ENCODE data around the gene EHF.
A peak's percentile ranks its signal among the peaks of the same experiment; 100 is the strongest.
"Not testable (repeated sequence)": the region's sequence is repeated elsewhere in the genome, so short reads cannot be mapped to it uniquely, and the experiment has no call there.

The EHF gene

DNA sequence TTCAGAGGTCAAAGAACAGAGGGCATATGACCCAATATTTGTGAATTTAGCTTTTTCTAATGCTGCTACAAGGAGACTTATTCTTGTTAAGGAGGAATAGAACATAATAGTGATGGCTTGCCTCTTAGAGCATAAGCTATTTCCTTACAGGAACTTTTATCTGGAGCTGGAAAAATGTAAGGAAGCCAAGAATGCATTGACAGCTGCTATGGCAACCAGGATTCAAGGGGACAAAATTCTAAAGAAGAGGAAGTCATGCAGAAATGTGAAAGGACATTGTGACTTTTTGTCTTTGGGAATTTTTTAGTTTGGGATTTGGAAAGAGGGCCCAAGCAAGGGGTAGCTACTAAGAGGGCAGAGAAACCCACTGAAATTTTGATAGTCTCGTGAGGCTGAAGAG, 51.1 kb downstream of the EHF start:
- no peak for DNase-seq

DNA sequence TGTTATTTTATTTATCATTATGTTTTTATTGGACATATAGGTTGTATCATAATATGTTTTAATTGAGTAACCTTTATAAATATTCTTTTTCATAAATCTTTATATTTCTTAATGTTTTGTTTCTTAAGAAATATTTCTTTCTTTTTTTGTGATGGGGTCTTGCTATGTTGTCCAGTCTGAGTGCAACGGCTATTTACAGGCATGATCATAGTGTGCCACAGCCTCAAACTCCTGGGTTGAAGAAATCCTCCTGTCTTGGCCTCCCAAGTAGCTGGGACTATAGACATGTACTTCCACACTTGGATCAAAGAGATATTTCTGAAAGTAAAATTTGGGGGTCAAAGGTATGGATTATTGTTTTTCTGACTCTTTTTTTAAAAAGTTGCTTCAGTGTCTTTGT, 53.1 kb downstream of the EHF start:
- DNase-seq = no peak

DNA sequence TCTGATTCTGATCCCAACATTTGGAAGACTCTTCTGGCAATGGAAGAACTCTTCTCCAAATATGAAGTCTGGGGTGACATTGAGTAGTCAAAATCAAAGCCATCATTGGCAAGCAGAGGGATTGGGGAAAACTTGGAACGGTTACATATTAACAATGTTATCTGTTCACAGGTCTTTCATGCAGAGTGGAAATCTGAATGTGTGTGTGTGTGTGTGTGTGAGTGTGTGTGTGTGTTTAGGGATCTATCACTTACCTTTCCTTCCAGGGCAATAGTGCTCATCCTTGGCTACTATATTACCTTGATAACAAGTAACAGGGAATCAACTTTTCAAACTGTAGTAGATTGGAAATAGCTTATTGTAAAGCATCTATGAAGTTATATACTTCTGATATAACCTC, 55.3 kb downstream of the EHF start:
- DNase-seq = no peak

DNA sequence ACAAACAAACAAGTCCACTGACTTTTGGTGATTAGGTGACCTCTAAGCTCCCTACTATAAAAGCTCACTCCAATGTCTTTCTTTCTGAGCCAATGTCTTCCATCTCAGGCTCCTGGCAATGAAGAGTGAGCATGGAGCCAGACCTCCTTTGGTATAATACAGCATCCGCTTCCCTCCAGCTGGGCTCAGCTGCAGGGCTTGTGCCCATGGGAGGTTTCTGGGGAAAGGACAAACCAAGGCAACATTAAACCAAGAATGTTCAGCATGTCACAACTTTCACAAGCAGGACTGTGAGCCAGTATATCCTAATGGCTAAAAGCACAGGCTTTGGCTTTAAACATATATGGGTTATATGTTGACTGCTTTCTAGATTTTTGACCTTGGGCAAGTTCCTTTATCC, 58.8 kb downstream of the EHF start:
- no peak for DNase-seq

DNA sequence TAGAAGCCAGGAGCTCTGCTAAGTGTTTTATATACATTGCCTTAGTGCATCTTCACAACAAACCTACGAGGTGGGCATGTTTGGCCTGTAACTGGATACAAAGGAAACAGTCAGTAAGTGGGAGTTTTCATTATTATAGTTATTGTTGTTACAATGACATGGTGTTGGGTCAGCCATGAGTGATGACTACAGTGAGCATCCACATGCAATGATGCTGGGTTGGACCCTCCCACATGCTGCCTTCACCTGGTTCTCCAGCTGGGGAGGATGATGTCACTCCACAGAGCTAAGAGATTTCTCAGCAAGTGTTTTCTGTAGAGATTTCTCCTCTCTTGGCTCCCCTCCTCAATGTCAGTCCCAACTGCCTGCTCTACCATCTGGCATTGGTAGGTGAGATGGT, 59.3 kb downstream of the EHF start:
- peak; percentile 45 for DNase-seq

DNA sequence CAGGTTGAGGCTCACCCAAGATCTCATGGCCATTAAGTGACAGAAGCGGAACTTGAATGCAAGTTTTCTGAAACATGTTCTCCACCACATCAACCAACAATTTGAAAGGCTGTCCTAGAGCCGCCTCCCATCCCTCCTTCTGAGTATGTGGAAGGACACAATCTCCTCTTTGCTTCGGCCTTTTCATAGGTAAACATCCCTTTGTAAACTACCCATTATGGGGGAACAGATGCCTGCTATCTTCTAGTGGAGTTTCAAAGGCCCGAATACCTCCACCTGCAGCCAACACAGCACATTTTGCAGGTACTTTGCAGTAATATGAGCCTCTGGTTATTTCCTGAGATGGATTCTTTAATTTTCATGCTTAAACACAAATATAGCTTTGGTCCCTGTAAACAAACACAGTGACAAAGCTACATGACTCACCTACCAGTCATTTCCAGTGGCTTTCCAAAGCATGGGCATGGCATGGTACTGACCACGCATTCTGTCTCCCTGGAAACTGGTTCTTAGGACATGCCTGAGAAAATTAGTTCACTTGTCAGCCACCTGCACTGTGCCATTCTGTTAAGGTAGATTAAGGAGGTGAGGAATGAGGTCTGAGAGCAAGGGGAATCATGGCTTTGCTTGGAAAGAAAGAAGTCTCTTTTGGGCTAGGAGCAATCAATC, 60.2 kb downstream of the EHF start:
- DNase-seq = peak; percentile 31

DNA sequence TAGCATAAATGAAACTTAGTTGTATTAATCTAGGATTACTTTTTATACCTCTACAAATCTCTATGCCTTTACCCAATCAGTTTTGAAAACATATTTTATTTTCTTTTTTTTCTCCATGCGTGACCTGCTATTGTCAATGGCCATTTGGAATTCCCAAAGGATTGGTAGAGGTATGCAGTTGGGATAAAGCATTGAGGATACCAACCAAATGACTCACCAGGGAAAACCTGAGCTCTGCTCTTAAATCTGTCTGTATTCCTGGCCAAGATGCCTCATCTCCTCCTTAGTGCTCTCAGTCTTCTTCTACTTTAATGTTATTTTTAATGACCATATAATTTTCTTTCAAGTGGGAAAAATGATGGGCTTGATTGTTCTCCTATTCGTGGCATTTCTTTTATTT, 61.9 kb downstream of the EHF start:
- no peak for DNase-seq

DNA sequence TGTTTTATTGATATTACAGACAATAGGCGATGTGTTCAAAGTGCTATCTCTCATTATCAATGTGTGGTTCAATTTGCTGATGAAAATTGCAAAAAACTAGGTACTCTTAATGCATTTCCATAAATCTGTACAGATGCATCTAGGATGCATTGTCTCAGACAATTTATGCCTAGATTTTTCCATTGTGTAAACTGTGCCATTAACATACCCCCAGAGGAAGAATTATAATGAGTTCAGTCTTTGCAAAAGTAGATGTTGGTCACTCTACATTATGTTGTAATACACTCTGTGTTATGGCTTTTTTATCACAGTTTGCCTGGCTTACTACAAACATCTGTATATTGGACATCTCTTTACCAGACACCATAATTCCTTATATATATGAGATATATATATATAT, 62.5 kb downstream of the EHF start:
- no peak for DNase-seq

DNA sequence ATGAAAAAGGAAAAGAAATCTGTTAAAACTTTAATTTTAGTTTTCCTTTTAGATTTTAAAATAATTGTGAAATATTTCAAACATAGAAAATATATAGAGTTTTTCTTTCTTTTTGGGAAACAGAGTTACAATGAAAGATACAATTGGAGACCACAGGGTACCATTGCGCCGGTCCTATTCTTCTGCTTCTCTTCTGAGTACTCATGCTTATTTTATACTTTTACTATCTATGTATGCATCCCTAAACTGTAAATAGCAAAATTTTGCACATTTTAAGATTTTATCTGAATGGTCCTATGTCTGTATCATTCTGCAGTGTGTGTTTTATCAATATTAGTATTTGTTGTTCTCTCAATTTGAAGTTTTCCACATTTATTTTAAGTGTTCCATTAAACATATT, 65.0 kb downstream of the EHF start:
- no peak for DNase-seq

DNA sequence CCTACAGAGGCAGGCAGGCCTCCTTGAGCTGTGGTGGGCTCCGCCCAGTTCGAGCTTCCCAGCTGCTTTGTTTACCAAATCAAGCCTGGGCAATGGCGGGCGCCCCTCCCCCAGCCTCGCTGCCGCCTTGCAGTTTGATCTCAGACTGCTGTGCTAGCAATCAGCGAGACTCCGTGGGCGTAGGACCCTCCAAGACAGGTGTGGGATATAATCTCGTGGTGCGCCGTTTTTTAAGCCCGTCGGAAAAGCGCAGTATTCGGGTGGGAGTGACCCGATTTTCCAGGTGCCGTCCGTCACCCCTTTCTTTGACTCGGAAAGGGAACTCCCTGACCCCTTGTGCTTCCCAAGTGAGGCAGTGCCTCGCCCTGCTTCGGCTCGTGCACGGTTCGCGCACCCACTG, 71.4 kb downstream of the EHF start:
- not testable (repeated sequence) for DNase-seq

DNA sequence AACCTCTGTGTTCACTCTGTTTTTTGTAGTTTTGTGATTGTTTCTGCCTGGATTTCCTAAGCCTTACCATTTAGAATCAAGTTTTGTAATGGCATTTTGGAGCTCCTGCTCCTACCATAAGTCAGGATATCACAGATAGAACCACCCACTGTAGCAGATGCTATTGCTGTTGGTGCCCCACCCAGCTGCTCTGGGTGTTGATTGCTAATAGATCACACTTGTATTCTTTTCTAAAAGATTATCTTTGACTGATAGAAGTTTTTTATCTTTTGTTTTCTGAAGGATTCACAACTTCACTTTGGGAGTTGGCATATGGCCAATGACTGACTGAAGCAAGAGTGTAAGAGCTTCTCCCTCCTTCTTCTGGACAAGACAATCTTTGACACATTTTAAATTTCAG, 76.0 kb downstream of the EHF start:
- DNase-seq = no peak

DNA sequence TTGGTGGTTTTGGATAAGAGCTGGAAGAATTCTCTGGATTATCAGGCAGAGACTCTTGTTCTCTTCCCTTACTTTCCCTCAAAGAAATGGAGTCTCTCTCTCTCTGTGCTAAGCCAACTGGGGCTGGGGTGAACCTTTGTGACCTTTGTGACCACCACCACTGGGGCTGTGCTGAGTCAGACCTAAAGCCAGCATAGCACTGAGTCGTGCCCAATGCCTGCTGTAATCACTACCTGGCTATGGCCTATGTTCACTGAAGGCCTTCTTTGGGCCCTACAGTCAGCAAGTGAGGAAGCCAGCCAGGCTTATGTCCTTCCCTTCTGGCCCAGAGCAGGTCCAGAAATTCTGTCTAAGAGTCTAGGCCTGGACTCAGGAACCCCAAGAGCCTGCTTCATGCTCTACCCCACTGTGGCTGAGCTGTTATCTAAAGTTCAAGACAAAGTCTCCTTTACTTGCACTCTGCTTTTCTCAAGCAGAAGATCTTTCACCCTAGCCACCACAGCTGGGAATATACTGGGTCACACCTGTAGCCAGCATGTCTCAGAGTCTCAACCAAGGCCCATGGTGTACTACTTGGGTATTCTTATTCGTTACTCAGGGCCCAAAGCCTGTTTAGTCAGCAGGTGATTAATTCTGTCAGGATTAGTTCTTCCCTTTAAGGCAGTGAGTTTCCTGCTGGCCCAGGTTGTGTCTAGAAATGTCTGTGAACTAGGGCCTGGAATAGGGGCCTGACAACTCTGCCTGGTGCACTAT, 86.0 kb downstream of the EHF start:
- DNase-seq = no peak

DNA sequence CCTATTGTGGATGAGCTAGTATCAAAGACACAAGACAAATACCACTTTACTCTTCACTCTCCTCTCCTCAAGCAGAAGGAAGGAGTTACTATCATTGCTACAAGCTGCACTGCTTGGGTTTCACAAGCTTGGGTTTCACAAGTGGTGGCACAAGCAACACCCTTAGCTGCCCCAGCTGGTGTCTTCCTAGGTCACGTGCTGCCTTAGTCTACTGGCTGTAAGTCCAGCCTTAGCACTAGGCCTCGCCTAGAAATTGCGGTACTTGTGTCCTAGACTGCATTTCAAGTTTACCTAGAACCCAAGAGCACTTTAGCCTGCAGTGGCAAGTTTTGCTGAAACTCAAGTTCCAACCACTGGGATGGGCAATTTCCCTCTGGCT, 86.6 kb downstream of the EHF start:
- DNase-seq = no peak
